IMR-90 (cell line): ENCODE measurements around the gene KLHL29. TPM values are rescaled to one million over a fixed set of nuclear protein-coding genes. Genes with fewer than 3 reads are reported as not detected.

Experiments used
- ATAC-seq: fragments of 200-7000 bp; cut with Tn5 transposase; 2 replicates; pipeline ENCODE4 v1.9.1; 2020; ENCODE audit warnings: low read depth, mild to moderate bottlenecking, moderate library complexity
- BruUV-seq: library from RNA; stranded (reverse); fragments of 400-500 nt; replicated peaks from 2 replicates; lab custom pipeline; 2021; lab: Mats Ljungman, UMichigan
- CTCF ChIA-PET: fragments of 300-600 bp; formaldehyde crosslinking; extraction: SDS; loops from one replicate; lab custom pipeline; 2021; ENCODE audit warnings: antibody characterized with exemption; lab: Yijun Ruan, JAX
- POLR2A ChIA-PET: fragments of 300-600 bp; sonication (Branson Sonifier 250); formaldehyde crosslinking; loops from one replicate; lab custom pipeline; 2022; ENCODE audit warnings: antibody characterized with exemption; ENCODE audit not compliant: unreplicated experiment; lab: Charles Lee
- DNase-seq: peaks from one replicate; pipeline ENCODE4 v3.0.0; 2013
- H2AFZ ChIP-seq: replicated peaks from 2 replicates; pipeline ENCODE3; 2013; ENCODE audit warnings: low read length, mild to moderate bottlenecking; ENCODE audit not compliant: poor library complexity
- H2AK5ac ChIP-seq: 2 replicates; pipeline ENCODE4 v1.6.1; 2013; ENCODE audit warnings: low read depth, low read length, inconsistent platforms
- H2AK9ac ChIP-seq: replicated peaks from 2 replicates; pipeline ENCODE3; 2013; ENCODE audit warnings: mild to moderate bottlenecking, low read depth, low read length, moderate library complexity; ENCODE audit not compliant: poor library complexity
- H2BK120ac ChIP-seq: 2 replicates; pipeline ENCODE4 v1.6.1; 2013; ENCODE audit warnings: low read depth, low read length, inconsistent platforms
- H2BK15ac ChIP-seq: 3 replicates; pipeline ENCODE4 v1.6.1; 2013; ENCODE audit warnings: low read depth, low read length, inconsistent platforms
- H2BK20ac ChIP-seq: 2 replicates; pipeline ENCODE4 v1.6.1; 2013; ENCODE audit warnings: low read depth, mild to moderate bottlenecking, inconsistent platforms, low read length, moderate library complexity
- H2BK5ac ChIP-seq: 2 replicates; pipeline ENCODE4 v1.6.1; 2013; ENCODE audit warnings: mild to moderate bottlenecking, low read depth, low read length, inconsistent platforms; ENCODE audit not compliant: poor library complexity, severe bottlenecking
- H3K14ac ChIP-seq: replicated peaks from 2 replicates; pipeline ENCODE4 v1.6.1; 2013; ENCODE audit warnings: low read depth, low read length, inconsistent platforms
- H3K18ac ChIP-seq: 2 replicates; pipeline ENCODE4 v1.6.1; 2013; ENCODE audit warnings: low read depth, low read length, control low read depth
- H3K23ac ChIP-seq: 2 replicates; pipeline ENCODE4 v1.6.1; 2013; ENCODE audit warnings: low read depth, low read length, inconsistent platforms
- H3K27ac ChIP-seq: 2 replicates; pipeline ENCODE4 v1.5.1; 2013; ENCODE audit warnings: mild to moderate bottlenecking, control low read depth, low read length; ENCODE audit not compliant: insufficient read depth
- H3K27me3 ChIP-seq: 2 replicates; pipeline ENCODE4 v1.6.1; 2013; ENCODE audit warnings: low read length; ENCODE audit not compliant: control insufficient read depth, insufficient read depth
- H3K36me3 ChIP-seq: 2 replicates; pipeline ENCODE4 v1.6.1; 2013; ENCODE audit warnings: low read length, mixed read lengths; ENCODE audit not compliant: control insufficient read depth, insufficient read depth
- H3K4ac ChIP-seq: 2 replicates; pipeline ENCODE4 v1.6.1; 2013; ENCODE audit warnings: low read depth, low read length, inconsistent platforms
- H3K4me1 ChIP-seq: 2 replicates; pipeline ENCODE4 v1.6.1; 2013; ENCODE audit warnings: low read length, mixed read lengths; ENCODE audit not compliant: control insufficient read depth, insufficient read depth
- H3K4me2 ChIP-seq: 2 replicates; pipeline ENCODE4 v1.6.1; 2013; ENCODE audit warnings: low read depth, mild to moderate bottlenecking, control low read depth, low read length, moderate library complexity
- H3K4me3 ChIP-seq: 2 replicates; pipeline ENCODE4 v1.5.1; 2013; ENCODE audit warnings: low read depth, mild to moderate bottlenecking, control low read depth, low read length, moderate library complexity; ENCODE audit not compliant: insufficient read depth
- H3K56ac ChIP-seq: 2 replicates; pipeline ENCODE4 v1.6.1; 2013; ENCODE audit warnings: low read length, inconsistent platforms; ENCODE audit not compliant: insufficient read depth; ENCODE audit errors: extremely low read depth
- H3K79me1 ChIP-seq, 2 experiments: 2 replicates each; pipeline ENCODE4 v1.6.1; 2013; ENCODE audit warnings: low read length in 2 of 2, inconsistent platforms in 1 of 2, low read depth in 1 of 2
- H3K9ac ChIP-seq: 2 replicates; pipeline ENCODE4 v1.6.1; 2013; ENCODE audit warnings: low read depth, low read length, control low read depth
- H3K9me1 ChIP-seq: 2 replicates; pipeline ENCODE4 v1.6.1; 2013; ENCODE audit warnings: low read length, inconsistent platforms; ENCODE audit not compliant: insufficient read depth
- H3K9me3 ChIP-seq: 2 replicates; pipeline ENCODE4 v1.6.1; 2013; ENCODE audit warnings: low read length; ENCODE audit not compliant: control insufficient read depth, insufficient read depth
- H4K20me1 ChIP-seq: 2 replicates; pipeline ENCODE4 v1.6.1; 2013; ENCODE audit warnings: low read length, inconsistent platforms; ENCODE audit not compliant: insufficient read depth
- H4K5ac ChIP-seq: 2 replicates; pipeline ENCODE4 v1.6.1; 2013; ENCODE audit warnings: mild to moderate bottlenecking, low read depth, low read length, control low read depth
- H4K8ac ChIP-seq, 2 experiments: 2 replicates each; pipeline ENCODE4 v1.6.1; 2013; ENCODE audit warnings: low read depth in 2 of 2, low read length in 2 of 2, control low read depth in 1 of 2, inconsistent platforms in 1 of 2
- H4K91ac ChIP-seq: 2 replicates; pipeline ENCODE4 v1.6.1; 2013; ENCODE audit warnings: low read depth, low read length, inconsistent platforms; ENCODE audit not compliant: insufficient read depth
- BHLHE40 ChIP-seq: fragments of 150-350 bp; IDR thresholded peaks from 2 replicates; pipeline ENCODE4 v1.6.1; 2016; ENCODE audit warnings: mild to moderate bottlenecking, low read depth, low read length
- CEBPB ChIP-seq: IDR thresholded peaks from 2 replicates; pipeline ENCODE4 v1.6.1; 2012; ENCODE audit warnings: low read depth, low read length, improper control_type of control experiment
- FOS ChIP-seq: fragments of 150-350 bp; IDR thresholded peaks from 2 replicates; pipeline ENCODE4 v1.6.1; 2016; ENCODE audit warnings: low read depth, low read length
- MAZ ChIP-seq: IDR thresholded peaks from 2 replicates; pipeline ENCODE4 v1.6.1; 2012; ENCODE audit warnings: low read depth, mild to moderate bottlenecking, low read length, improper control_type of control experiment, moderate library complexity, borderline replicate concordance
- RCOR1 ChIP-seq: IDR thresholded peaks from 2 replicates; pipeline ENCODE4 v1.6.1; 2012; ENCODE audit warnings: mild to moderate bottlenecking, low read length, improper control_type of control experiment; ENCODE audit not compliant: insufficient replicate concordance
- WGBS, 2 experiments: methylation state at CpG; one replicate each; pipeline versions ENCODE4 v1.1.5 to v1.1.7; 2013; ENCODE audit warnings: missing lambda C conversion rate in 2 of 2; ENCODE audit not compliant: insufficient read length in 1 of 2; ENCODE audit errors: extremely low coverage in 2 of 2; 5-methylcytosine and 5-hydroxymethylcytosine counted together
- dilution Hi-C: fragments of 300-500 bp; cut with HindIII; formaldehyde crosslinking; loops from one replicate; pipeline ENCODE4 v1.14.3; 2018; ENCODE audit warnings: low sequenced_read_pairs; ENCODE audit not compliant: unreplicated experiment
- in situ Hi-C: fragments of 300-500 bp; cut with MboI; formaldehyde crosslinking; loops from 3 replicates; pipeline ENCODE4 v1.14.3; 2019; ENCODE audit warnings: low sequenced_read_pairs, inconsistent platforms, mixed read lengths
- intact Hi-C: fragments of 100-400 bp; cut with micrococcal nuclease; formaldehyde crosslinking; loops from 2 replicates; pipeline ENCODE4 v1.10.0; 2022
- polyA plus RNA-seq, 3 experiments: library from polyadenylated mRNA; depleted of rRNA; stranded (reverse); fragments of >200 nt; gene quantifications; 2 replicates each; pipeline ENCODE4 v1.2.3, GENCODE V29; 2012; ENCODE audit warnings: low replicate concordance in 1 of 3
- total RNA-seq: library from RNA; depleted of rRNA; stranded (reverse); fragments of >200 nt; gene quantifications from 2 replicates; pipeline ENCODE4 v1.2.3, GENCODE V29; 2012
- TF ChIP-seq, protein P1 (sequence below): conservative IDR thresholded peaks from 2 replicates; pipeline ENCODE4 v1.5.1; 2012; ENCODE audit warnings: mild to moderate bottlenecking, low read depth, low read length, improper control_type of control experiment

Gene KLHL29
- total and polyA plus RNA-seq, 2 of the 4 experiments (the other 2 are of a cell fraction) = 2.0 to 8.0 TPM

DNA sequence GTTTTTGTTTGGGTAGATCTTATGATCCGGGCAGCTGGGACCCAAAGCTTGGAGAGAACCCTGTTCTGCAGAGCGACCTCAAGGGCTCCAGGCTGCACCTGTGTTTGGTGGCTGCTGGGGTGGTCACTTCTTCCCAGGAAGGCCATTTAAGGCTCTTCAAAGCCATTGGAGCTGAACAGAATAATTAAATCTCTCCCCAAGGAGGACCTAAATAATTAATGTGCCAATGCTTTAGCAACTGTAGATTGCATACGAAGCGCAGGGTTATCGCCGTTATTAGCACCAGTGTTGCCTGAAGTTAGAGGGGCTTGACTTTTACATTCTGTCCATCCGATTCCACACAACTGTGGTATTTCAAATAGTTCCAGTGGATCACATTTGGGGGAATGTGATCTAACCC is 290.5 kb downstream of the KLHL29 start:
- Histone ChIP-seq H3K27ac (no peak overlapping the region), H4K5ac (no peak overlapping the region), H2AFZ (no peak overlapping the region), H3K9ac (no peak overlapping the region), H3K9me3 (peaks cover 8% of the 10 kb centered on the region), H3K4me3 (no peak overlapping the region), H3K4me2 (no peak overlapping the region), H2BK15ac (no peak overlapping the region), H4K8ac (no peak overlapping the region), H3K14ac (no peak overlapping the region), H3K56ac (no peak overlapping the region), H3K18ac (no peak overlapping the region), H3K23ac (no peak overlapping the region), H3K9me1 (peaks cover 9% of the 10 kb centered on the region), H3K4me1 (peaks cover 2% of the 10 kb centered on the region; the same call in 1 of the 2 replicates), H3K4ac (no peak overlapping the region), H2AK5ac (no peak overlapping the region), H4K20me1 (peaks cover 9% of the 10 kb centered on the region), H4K91ac (no peak overlapping the region), H3K36me3 (no peaks in the 10 kb centered on the region), H3K79me1 (no peaks in the 10 kb centered on the region), H3K27me3 (no peaks in the 10 kb centered on the region), H2BK20ac (no peak overlapping the region), H2BK120ac (no peak overlapping the region), H2BK5ac (no peak overlapping the region), H2AK9ac (no peak overlapping the region)
- dilution Hi-C loops (no loop called here), in situ Hi-C loops (no loop called here), intact Hi-C loops (no loop called here)
- TF ChIP-seq BHLHE40 = no peak
- no peak for TF ChIP-seq MAZ
- TF ChIP-seq FOS = no peak
- TF ChIP-seq CEBPB = no peak
- TF ChIP-seq, protein P1, sequence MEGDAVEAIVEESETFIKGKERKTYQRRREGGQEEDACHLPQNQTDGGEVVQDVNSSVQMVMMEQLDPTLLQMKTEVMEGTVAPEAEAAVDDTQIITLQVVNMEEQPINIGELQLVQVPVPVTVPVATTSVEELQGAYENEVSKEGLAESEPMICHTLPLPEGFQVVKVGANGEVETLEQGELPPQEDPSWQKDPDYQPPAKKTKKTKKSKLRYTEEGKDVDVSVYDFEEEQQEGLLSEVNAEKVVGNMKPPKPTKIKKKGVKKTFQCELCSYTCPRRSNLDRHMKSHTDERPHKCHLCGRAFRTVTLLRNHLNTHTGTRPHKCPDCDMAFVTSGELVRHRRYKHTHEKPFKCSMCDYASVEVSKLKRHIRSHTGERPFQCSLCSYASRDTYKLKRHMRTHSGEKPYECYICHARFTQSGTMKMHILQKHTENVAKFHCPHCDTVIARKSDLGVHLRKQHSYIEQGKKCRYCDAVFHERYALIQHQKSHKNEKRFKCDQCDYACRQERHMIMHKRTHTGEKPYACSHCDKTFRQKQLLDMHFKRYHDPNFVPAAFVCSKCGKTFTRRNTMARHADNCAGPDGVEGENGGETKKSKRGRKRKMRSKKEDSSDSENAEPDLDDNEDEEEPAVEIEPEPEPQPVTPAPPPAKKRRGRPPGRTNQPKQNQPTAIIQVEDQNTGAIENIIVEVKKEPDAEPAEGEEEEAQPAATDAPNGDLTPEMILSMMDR = no peak
- TF ChIP-seq RCOR1 = no peak
- ChIA-PET POLR2A (no interaction called here), CTCF (no interaction called here)
- DNase-seq (no peak), ATAC-seq (no peak)
- BruUV-seq = no TSS peak
- no CpG with 5 or more reads among the region's 7 CpGs for WGBS, 2 experiments
